C4-2B (cell line): ENCODE data around the gene SYMPK.

Experiments
- ZFX ChIP-seq: fragments of 450-650 bp; IDR thresholded peaks from 2 replicates; pipeline ENCODE4 v1.6.1; 2017
- TF ChIP-seq, protein P1 (sequence below): fragments of 450-650 bp; conservative IDR thresholded peaks from 2 replicates; pipeline ENCODE4 v1.5.1; 2017; ENCODE audit warnings: mild to moderate bottlenecking

DNA sequence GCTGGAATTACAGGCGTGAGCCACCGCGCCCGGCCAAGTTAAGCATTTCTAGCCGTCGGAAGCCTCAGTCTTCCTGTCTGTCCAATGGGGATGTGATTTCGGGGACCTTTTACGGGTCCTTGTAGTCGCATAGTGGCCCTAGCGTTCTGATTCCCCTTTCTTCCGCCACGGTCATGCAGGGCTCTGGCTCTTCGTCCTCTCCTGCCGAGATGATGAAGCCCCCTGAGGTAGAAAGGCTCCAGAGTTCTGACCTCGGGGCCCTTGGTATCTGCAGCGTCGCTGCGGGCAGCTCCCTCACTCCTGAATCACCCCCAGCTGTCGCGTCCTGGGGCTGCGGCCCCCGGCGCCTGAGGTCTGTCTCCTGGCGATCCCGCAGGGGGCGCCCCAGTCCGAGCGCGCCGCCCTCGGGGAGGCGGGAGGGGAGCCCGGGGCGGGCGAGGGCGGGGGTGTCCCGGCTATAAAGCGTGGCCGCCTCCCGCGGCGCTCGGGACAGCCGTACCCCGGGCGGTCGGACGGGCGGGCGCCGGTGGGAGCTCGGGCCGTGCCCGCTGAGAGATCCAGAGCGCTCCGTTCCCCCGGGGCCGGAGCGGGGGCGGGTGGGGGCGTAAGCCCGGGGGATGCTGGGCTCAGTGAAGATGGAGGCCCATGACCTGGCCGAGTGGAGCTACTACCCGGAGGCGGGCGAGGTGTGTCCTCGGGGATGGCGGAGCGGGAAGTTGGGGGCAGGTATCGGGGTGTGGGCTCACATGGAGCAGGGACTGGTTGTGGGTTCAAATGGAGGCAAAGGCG is 1.1 kb upstream of the SYMPK start, which contains the start of gene FOXA3:
- TF ChIP-seq, protein P1, sequence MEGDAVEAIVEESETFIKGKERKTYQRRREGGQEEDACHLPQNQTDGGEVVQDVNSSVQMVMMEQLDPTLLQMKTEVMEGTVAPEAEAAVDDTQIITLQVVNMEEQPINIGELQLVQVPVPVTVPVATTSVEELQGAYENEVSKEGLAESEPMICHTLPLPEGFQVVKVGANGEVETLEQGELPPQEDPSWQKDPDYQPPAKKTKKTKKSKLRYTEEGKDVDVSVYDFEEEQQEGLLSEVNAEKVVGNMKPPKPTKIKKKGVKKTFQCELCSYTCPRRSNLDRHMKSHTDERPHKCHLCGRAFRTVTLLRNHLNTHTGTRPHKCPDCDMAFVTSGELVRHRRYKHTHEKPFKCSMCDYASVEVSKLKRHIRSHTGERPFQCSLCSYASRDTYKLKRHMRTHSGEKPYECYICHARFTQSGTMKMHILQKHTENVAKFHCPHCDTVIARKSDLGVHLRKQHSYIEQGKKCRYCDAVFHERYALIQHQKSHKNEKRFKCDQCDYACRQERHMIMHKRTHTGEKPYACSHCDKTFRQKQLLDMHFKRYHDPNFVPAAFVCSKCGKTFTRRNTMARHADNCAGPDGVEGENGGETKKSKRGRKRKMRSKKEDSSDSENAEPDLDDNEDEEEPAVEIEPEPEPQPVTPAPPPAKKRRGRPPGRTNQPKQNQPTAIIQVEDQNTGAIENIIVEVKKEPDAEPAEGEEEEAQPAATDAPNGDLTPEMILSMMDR: no peak; the same call in 1 of the 2 replicates
- no peak for TF ChIP-seq ZFX
